ENCODE results near the gene ID1.
"Not testable (repeated sequence)": the region's sequence is repeated elsewhere in the genome, so short reads cannot be mapped to it uniquely, and the experiment has no call there.

The ID1 gene

GRCh38 chr20:31642837-31643236 is 37.7 kb downstream of the ID1 start:
- DNase-seq (ENCODE audit: extremely low spot score), result no peak
- no peak for TF ChIP-seq CTCF (IDR thresholded peaks at IDR 0.05; ENCODE audit: control extremely low read depth, extremely low read depth, low read depth, missing control alignments)
- ChIA-PET POLR2A (no interaction called here), CTCF (interaction anchor here (3.8 to 5.1 kb wide), 2 partner anchors 10 to 18 kb away, joined by 28 to 37 read pairs; no protein-coding TSS in a partner anchor)

GRCh38 chr20:31643522-31643921 is 38.4 kb downstream of the ID1 start:
- no peak for DNase-seq (ENCODE audit: extremely low spot score)
- POLR2A ChIA-PET, result no interaction called here
- CTCF ChIA-PET, result interaction anchor here (2.3 to 3.8 kb wide), 2 partner anchors 10 to 80 kb away, joined by 9 to 28 read pairs; no protein-coding TSS in a partner anchor
- TF ChIP-seq CTCF (IDR thresholded peaks at IDR 0.05; ENCODE audit: control extremely low read depth, extremely low read depth, low read depth, missing control alignments), result no peak

- no peak for TF ChIP-seq CTCF (IDR thresholded peaks at IDR 0.05; ENCODE audit: control extremely low read depth, extremely low read depth, low read depth, missing control alignments)
- DNase-seq (ENCODE audit: extremely low spot score), result no peak
- ChIA-PET CTCF (interaction anchor here (1.0 to 6.3 kb wide), 5 partner anchors 9 to 79 kb away, joined by 3 to 41 read pairs (median 9); no protein-coding TSS in a partner anchor), POLR2A (no interaction called here)
Measured at GRCh38 chr20:31644701-31645100, 39.6 kb downstream of the ID1 start.

GRCh38 chr20:31648104-31648503 is 43.0 kb downstream of the ID1 start:
- CTCF ChIA-PET, result interaction anchor here (1.2 to 6.3 kb wide), 6 partner anchors 13 to 78 kb away, joined by 3 to 41 read pairs (median 11); no protein-coding TSS in a partner anchor
- POLR2A ChIA-PET; DNase-seq (ENCODE audit: extremely low spot score): not testable (repeated sequence)

GRCh38 chr20:31652917-31653396 is 47.9 kb downstream of the ID1 start:
- CTCF ChIA-PET, result interaction anchor here (1.4 to 2.4 kb wide), 3 partner anchors 9 to 70 kb away, joined by 3 to 12 read pairs (median 8); no protein-coding TSS in a partner anchor
- no peak for DNase-seq (ENCODE audit: extremely low spot score)
- no peak for TF ChIP-seq CTCF (IDR thresholded peaks at IDR 0.05; ENCODE audit: control extremely low read depth, extremely low read depth, low read depth, missing control alignments)
- POLR2A ChIA-PET, result interaction anchor here (0.7 kb wide), 1 partner anchor 1478 kb away, joined by 4 read pairs; no protein-coding TSS in a partner anchor

GRCh38 chr20:31653561-31653960 is 48.5 kb downstream of the ID1 start:
- POLR2A ChIA-PET, result no interaction called here
- DNase-seq (ENCODE audit: extremely low spot score), result no peak
- CTCF ChIA-PET, result interaction anchor here (1.0 to 2.4 kb wide), 6 partner anchors 8 to 93 kb away, joined by 3 to 12 read pairs (median 3); partner anchors contain the start of gene BCL2L1
- TF ChIP-seq CTCF (IDR thresholded peaks at IDR 0.05; ENCODE audit: control extremely low read depth, extremely low read depth, low read depth, missing control alignments), result no peak

GRCh38 chr20:31654534-31654933 is 49.4 kb downstream of the ID1 start:
- ChIA-PET POLR2A (no interaction called here), CTCF (interaction anchor here (1.0 to 1.9 kb wide), 5 partner anchors 10 to 94 kb away, joined by 3 to 11 read pairs (median 4); partner anchors contain the start of gene BCL2L1)
- no peak for DNase-seq (ENCODE audit: extremely low spot score)

More at GRCh38 chr20:31654534-31654933, 49.4 kb downstream of the ID1 start:
- TF ChIP-seq CTCF (IDR thresholded peaks at IDR 0.05; ENCODE audit: control extremely low read depth, extremely low read depth, low read depth, missing control alignments), result no peak
